Immature natural killer cell (primary cell): ENCODE measurements around the gene OR6S1. TPM values are rescaled to one million over a fixed set of nuclear protein-coding genes. Genes with fewer than 3 reads are reported as not detected.
A peak's percentile ranks its signal among the peaks of the same experiment; 100 is the strongest.

Experiments used
- DNase-seq, 3 donors: peaks; one replicate each; pipeline ENCODE4 v3.0.0; 2022; ENCODE audit warnings: mixed read lengths in 1 of 3
- H3K27ac Mint-ChIP-seq, 6 donors: one replicate each; pipeline ENCODE4 v1.8.0; 2020; ENCODE audit warnings: mixed read lengths in 6 of 6, mild to moderate bottlenecking in 5 of 6, inconsistent platforms in 4 of 6, moderate library complexity in 3 of 6
- H3K27me3 Mint-ChIP-seq, 3 donors: one replicate each; pipeline ENCODE4 v1.8.0; 2020 to 2021; ENCODE audit warnings: low read depth in 3 of 3, mild to moderate bottlenecking in 3 of 3, mixed read lengths in 3 of 3, moderate library complexity in 3 of 3, inconsistent platforms in 1 of 3
- H3K36me3 Mint-ChIP-seq, 3 donors: one replicate each; pipeline ENCODE4 v1.8.0; 2020; ENCODE audit warnings: mixed read lengths in 3 of 3, inconsistent platforms in 2 of 3, mild to moderate bottlenecking in 2 of 3
- H3K4me1 Mint-ChIP-seq, 2 donors: one replicate each; pipeline ENCODE4 v1.8.0; 2020; ENCODE audit warnings: inconsistent platforms in 2 of 2, mild to moderate bottlenecking in 2 of 2, mixed read lengths in 2 of 2, moderate library complexity in 1 of 2
- H3K4me3 Mint-ChIP-seq, 5 donors: one replicate each; pipeline ENCODE4 v1.8.0; 2020; ENCODE audit warnings: mild to moderate bottlenecking in 5 of 5, mixed read lengths in 5 of 5, inconsistent platforms in 3 of 5, moderate library complexity in 3 of 5
- H3K9me3 Mint-ChIP-seq, 6 donors: one replicate each; pipeline ENCODE4 v1.8.0; 2020; ENCODE audit warnings: mild to moderate bottlenecking in 6 of 6, mixed read lengths in 6 of 6, inconsistent platforms in 4 of 6, moderate library complexity in 3 of 6
- polyA plus RNA-seq, 3 donors: library from polyadenylated mRNA; unstranded; fragments of 300-500 nt; fragmentation: Illumina TruSeq; gene quantifications; one replicate each; pipeline ENCODE4 v1.2.3, GENCODE V29; 2021

OR6S1 gene
- not detected for polyA plus RNA-seq

GRCh38 chr14:20641591-20641990 is at the start of gene OR6S1:
Gene OR6S1 (minus strand): TSS chr14:20641691. CDS start chr14:20641691, 0 bp downstream.
- Mint-ChIP-seq H3K36me3 (no peaks in the 10 kb centered on the region), H3K27ac (no peak within 1 kb of the TSS), H3K4me1 (no peaks in the 10 kb centered on the region), H3K4me3 (no peak within 1 kb of the TSS), H3K27me3 (peaks cover 5 to 14% (median 6%) of the 10 kb centered on the region in 3 donors), H3K9me3 (peaks cover 0 to 2% (median 0%) of the 10 kb centered on the region in 6 donors)
- no peak for DNase-seq

- Mint-ChIP-seq H3K27me3 (peaks cover 0 to 4% (median 3%) of the 10 kb centered on the region in 3 donors), H3K4me1 (peaks cover 0 to 7% of the 10 kb centered on the region in 2 donors), H3K9me3 (no peaks in the 10 kb centered on the region), H3K4me3 (no peak overlapping the region), H3K27ac (no peak overlapping the region), H3K36me3 (no peaks in the 10 kb centered on the region)
- DNase-seq = peak; percentile 54 to 66 (median 57)
Measured at GRCh38 chr14:20690848-20691640, 49.6 kb upstream of the OR6S1 start.

GRCh38 chr14:20688167-20688839 is 46.8 kb upstream of the OR6S1 start, which contains the start of gene ANG:
Gene ANG (plus strand): TSS chr14:20688764. CDS start chr14:20693565, 4,801 bp downstream.
- H3K36me3 Mint-ChIP-seq = no peaks in the 10 kb centered on the region
- H3K27me3 Mint-ChIP-seq = peaks cover 0 to 6% (median 3%) of the 10 kb centered on the region in 3 donors
- peaks cover 8 to 18% of the 10 kb centered on the region in 2 donors for H3K4me1 Mint-ChIP-seq
- DNase-seq = no peak
- no peaks in the 10 kb centered on the region for H3K9me3 Mint-ChIP-seq
- no peak within 1 kb of the TSS for H3K27ac Mint-ChIP-seq
- no peak within 1 kb of the TSS for H3K4me3 Mint-ChIP-seq

- no peak for DNase-seq
- no peak overlapping the region for H3K27ac Mint-ChIP-seq
- H3K27me3 Mint-ChIP-seq = peaks cover 0 to 6% (median 3%) of the 10 kb centered on the region in 3 donors
- no peaks in the 10 kb centered on the region for H3K9me3 Mint-ChIP-seq
- peaks cover 8 to 18% of the 10 kb centered on the region in 2 donors for H3K4me1 Mint-ChIP-seq
- H3K36me3 Mint-ChIP-seq = no peaks in the 10 kb centered on the region
- no peak overlapping the region for H3K4me3 Mint-ChIP-seq
Measured at GRCh38 chr14:20687362-20688166, 46.1 kb upstream of the OR6S1 start.

GRCh38 chr14:20686386-20687143 is 45.1 kb upstream of the OR6S1 start:
- Mint-ChIP-seq H3K36me3 (no peaks in the 10 kb centered on the region), H3K27me3 (peaks cover 0 to 6% (median 3%) of the 10 kb centered on the region in 3 donors), H3K27ac (no peak overlapping the region), H3K9me3 (no peaks in the 10 kb centered on the region), H3K4me3 (no peak overlapping the region), H3K4me1 (peaks cover 8 to 18% of the 10 kb centered on the region in 2 donors)
- no peak for DNase-seq

- Mint-ChIP-seq H3K27ac (peak overlapping the region in 5 of 6 donors; percentile 30 to 80 (median 71)), H3K4me1 (peaks cover 8 to 11% of the 10 kb centered on the region in 2 donors), H3K27me3 (peaks cover 0 to 8% (median 6%) of the 10 kb centered on the region in 3 donors), H3K4me3 (peak overlapping the region in 1 of 5 donors; percentile 37), H3K9me3 (no peaks in the 10 kb centered on the region), H3K36me3 (no peaks in the 10 kb centered on the region)
- DNase-seq = no peak
Measured at GRCh38 chr14:20684662-20685456, 43.4 kb upstream of the OR6S1 start.

- H3K27ac Mint-ChIP-seq = peak within 1 kb of the TSS in 5 of 6 donors; percentile 30 to 80 (median 71)
- peak within 1 kb of the TSS in 1 of 5 donors; percentile 37 for H3K4me3 Mint-ChIP-seq
- peak; percentile 80 to 87 (median 84) for DNase-seq
- H3K27me3 Mint-ChIP-seq = peaks cover 0 to 8% (median 6%) of the 10 kb centered on the region in 3 donors
- no peaks in the 10 kb centered on the region for H3K9me3 Mint-ChIP-seq
- H3K36me3 Mint-ChIP-seq = no peaks in the 10 kb centered on the region
- H3K4me1 Mint-ChIP-seq = peaks cover 8 to 11% of the 10 kb centered on the region in 2 donors
Measured at GRCh38 chr14:20683891-20684661, 42.6 kb upstream of the OR6S1 start, which contains the start of gene RNASE4. Gene RNASE4 (plus strand): TSS chr14:20684560. CDS start chr14:20699372, 14,812 bp downstream.

GRCh38 chr14:20683125-20683890 is 41.8 kb upstream of the OR6S1 start:
- H3K27me3 Mint-ChIP-seq = peaks cover 0 to 8% (median 6%) of the 10 kb centered on the region in 3 donors
- H3K27ac Mint-ChIP-seq = no peak overlapping the region
- H3K36me3 Mint-ChIP-seq = no peaks in the 10 kb centered on the region
- no peak overlapping the region for H3K4me3 Mint-ChIP-seq
- H3K4me1 Mint-ChIP-seq = peaks cover 8 to 11% of the 10 kb centered on the region in 2 donors
- H3K9me3 Mint-ChIP-seq = no peaks in the 10 kb centered on the region
- DNase-seq = peak; percentile 75 to 83 (median 80)

- H3K27ac Mint-ChIP-seq = no peak overlapping the region
- H3K4me3 Mint-ChIP-seq = no peak overlapping the region
- H3K9me3 Mint-ChIP-seq = no peaks in the 10 kb centered on the region
- peak; percentile 77 to 80 (median 79) for DNase-seq
- no peaks in the 10 kb centered on the region for H3K36me3 Mint-ChIP-seq
- H3K4me1 Mint-ChIP-seq = peaks cover 8 to 11% of the 10 kb centered on the region in 2 donors
- peaks cover 0 to 8% (median 3%) of the 10 kb centered on the region in 3 donors for H3K27me3 Mint-ChIP-seq
Measured at GRCh38 chr14:20682435-20683124, 41.1 kb upstream of the OR6S1 start.

- H3K9me3 Mint-ChIP-seq = no peaks in the 10 kb centered on the region
- no peaks in the 10 kb centered on the region for H3K36me3 Mint-ChIP-seq
- peaks cover 0 to 8% (median 3%) of the 10 kb centered on the region in 3 donors for H3K27me3 Mint-ChIP-seq
- H3K27ac Mint-ChIP-seq = no peak overlapping the region
- DNase-seq = no peak
- H3K4me1 Mint-ChIP-seq = peaks cover 8 to 11% of the 10 kb centered on the region in 2 donors
- H3K4me3 Mint-ChIP-seq = no peak overlapping the region
Measured at GRCh38 chr14:20682127-20682434, 40.6 kb upstream of the OR6S1 start.
